GM12878 (cell line): ENCODE results near the gene EPX. TPM values are rescaled to one million over a fixed set of nuclear protein-coding genes. Genes with fewer than 3 reads are reported as not detected.

Source experiments
- ATAC-seq: fragments of 200-7000 bp; cut with Tn5 transposase; 3 replicates; pipeline ENCODE4 v1.9.1; 2020; ENCODE audit warnings: mild to moderate bottlenecking, moderate library complexity
- BruUV-seq: library from RNA; stranded (reverse); fragments of 400-500 nt; replicated peaks from 2 replicates; lab custom pipeline; 2021; lab: Mats Ljungman, UMichigan
- CTCF ChIA-PET: fragments of 300-600 bp; sonication (Branson Sonifier 250); formaldehyde crosslinking; extraction: SDS; loops from one replicate; lab custom pipeline; 2021; ENCODE audit warnings: inconsistent platforms; lab: Yijun Ruan, JAX
- POLR2A ChIA-PET: fragments of 350-600 bp; formaldehyde crosslinking; extraction: SDS; loops from one replicate; lab custom pipeline; 2021; ENCODE audit warnings: inconsistent platforms; lab: Charles Lee
- RAD21 ChIA-PET: fragments of 300-600 bp; sonication (Branson Sonifier 250); formaldehyde crosslinking; loops from one replicate; lab custom pipeline; 2023; ENCODE audit warnings: antibody characterized with exemption; ENCODE audit not compliant: unreplicated experiment; lab: Charles Lee
- SMC1A ChIA-PET: fragments of 300-600 bp; sonication (Branson Sonifier 250); formaldehyde crosslinking; loops from one replicate; lab custom pipeline; 2023; ENCODE audit not compliant: unreplicated experiment, uncharacterized antibody; lab: Charles Lee
- DNase-seq: peaks from one replicate; pipeline ENCODE4 v3.0.0-alpha.2; 2011; ENCODE audit warnings: low read depth, low spot score
- FAIRE-seq: peaks from 3 replicates; lab custom pipeline; 2011; peaks lifted over from hg19 to GRCh38; lab: Jason Lieb, UNC
- H2AFZ ChIP-seq: 2 replicates; pipeline ENCODE4 v1.6.0; 2011; ENCODE audit warnings: low read depth, low read length, control low read depth; ENCODE audit not compliant: control insufficient read depth
- H3K27ac ChIP-seq: 2 replicates; pipeline ENCODE4 v1.5.1; 2011; ENCODE audit warnings: control low read depth; ENCODE audit not compliant: control insufficient read depth, insufficient read depth
- H3K27me3 ChIP-seq, 2 experiments: replicated peaks in 1 of 2; 2 replicates each; pipeline versions ENCODE4 v1.6.0 to v1.6.1; 2011; ENCODE audit warnings: low read length in 1 of 2; ENCODE audit not compliant: control insufficient read depth in 2 of 2, insufficient read depth in 2 of 2
- H3K36me3 ChIP-seq, 2 experiments: 2 replicates each; pipeline ENCODE4 v1.5.1; 2011; ENCODE audit warnings: low read length in 1 of 2; ENCODE audit not compliant: control insufficient read depth in 2 of 2, insufficient read depth in 2 of 2
- H3K4me1 ChIP-seq: 2 replicates; pipeline ENCODE4 v1.6.1; 2011; ENCODE audit warnings: mild to moderate bottlenecking, low read length, moderate library complexity, mixed read lengths; ENCODE audit not compliant: control insufficient read depth, insufficient read depth
- H3K4me2 ChIP-seq: 2 replicates; pipeline ENCODE4 v1.6.0; 2011; ENCODE audit warnings: control low read depth; ENCODE audit not compliant: control insufficient read depth, insufficient read depth
- H3K4me3 ChIP-seq: fragments of 200-600 bp; sonication (generic); 2 replicates; pipeline ENCODE4 v1.5.1; 2016
- H3K79me2 ChIP-seq: 2 replicates; pipeline ENCODE4 v1.6.0; 2011; ENCODE audit warnings: low read length; ENCODE audit not compliant: control insufficient read depth, insufficient read depth
- H3K9ac ChIP-seq: 2 replicates; pipeline ENCODE4 v1.8.0; 2011; ENCODE audit warnings: low read length, control low read depth, mixed read lengths; ENCODE audit not compliant: control insufficient read depth, insufficient read depth
- H3K9me3 ChIP-seq: replicated peaks from 3 replicates; pipeline ENCODE4 v1.5.1; 2011; ENCODE audit warnings: mild to moderate bottlenecking, low read length; ENCODE audit not compliant: control insufficient read depth, insufficient read depth
- H4K20me1 ChIP-seq: 2 replicates; pipeline ENCODE4 v1.6.0; 2011; ENCODE audit not compliant: control insufficient read depth, insufficient read depth
- BCL11A ChIP-seq: IDR thresholded peaks from 2 replicates; pipeline ENCODE4 v1.6.1; 2011; ENCODE audit warnings: low read depth, low read length
- CBFB ChIP-seq: IDR thresholded peaks from 2 replicates; pipeline ENCODE4 v1.6.1; 2016; ENCODE audit warnings: antibody characterized with exemption, low read depth
- IRF5 ChIP-seq: fragments of 450-650 bp; IDR thresholded peaks from 2 replicates; pipeline ENCODE4 v1.6.1; 2017; ENCODE audit warnings: borderline replicate concordance
- MEF2B ChIP-seq: fragments of 450-650 bp; IDR thresholded peaks from 2 replicates; pipeline ENCODE4 v1.6.1; 2018; ENCODE audit warnings: mild to moderate bottlenecking, moderate library complexity; ENCODE audit not compliant: partially characterized antibody, poor library complexity, severe bottlenecking
- NR2C2 ChIP-seq: IDR thresholded peaks from 2 replicates; pipeline ENCODE4 v1.6.1; 2011; ENCODE audit warnings: borderline replicate concordance, low read depth; ENCODE audit not compliant: control insufficient read depth, insufficient read length
- RB1 ChIP-seq: fragments of 450-650 bp; formaldehyde crosslinking; IDR thresholded peaks from 2 replicates; pipeline ENCODE4 v1.6.1; 2017; ENCODE audit warnings: mild to moderate bottlenecking, borderline replicate concordance
- STAT1 ChIP-seq: fragments of 450-650 bp; conservative IDR thresholded peaks from 2 replicates; pipeline ENCODE4 v1.6.1; 2014; ENCODE audit warnings: antibody characterized with exemption, mild to moderate bottlenecking
- USF1 ChIP-seq: IDR thresholded peaks from 2 replicates; pipeline ENCODE4 v1.6.1; 2011; ENCODE audit warnings: borderline replicate concordance, low read depth, mild to moderate bottlenecking, moderate library complexity, mixed read lengths, low read length; ENCODE audit not compliant: insufficient read depth; ENCODE audit errors: extremely low read length
- ZNF622 ChIP-seq: fragments of 450-650 bp; IDR thresholded peaks from 2 replicates; pipeline ENCODE4 v1.6.1; 2017; ENCODE audit warnings: mild to moderate bottlenecking, inconsistent platforms
- WGBS: methylation state at CpG from one replicate; pipeline ENCODE4 v1.1.6; 2016; ENCODE audit warnings: low lambda C conversion rate; ENCODE audit not compliant: insufficient replicate concordance, insufficient coverage; ENCODE audit errors: missing lambda C conversion rate; 5-methylcytosine and 5-hydroxymethylcytosine counted together
- in situ Hi-C: fragments of 300-500 bp; cut with MboI; formaldehyde crosslinking; loops from 9 replicates; pipeline ENCODE4 v1.14.3; 2018; ENCODE audit warnings: mixed read lengths
- intact Hi-C: fragments of 100-400 bp; cut with micrococcal nuclease; formaldehyde crosslinking; loops from one replicate; pipeline ENCODE4 v1.14.2; 2022; ENCODE audit not compliant: unreplicated experiment
- polyA plus RNA-seq, 11 experiments: library from polyadenylated mRNA; depleted of rRNA in 4 of 11; unstranded in 6 of 11; stranded (reverse) in 5 of 11; fragments of >200 nt; fragmentation: Nextera tagmentation in 4 of 11; fragmentation: Illumina TruSeq in 1 of 11; extraction: Ambion mirVana in 4 of 11; extraction: Trizol in 1 of 11; gene quantifications; 1 replicate in 1 of 11; 2 replicates in 10 of 11; pipeline versions ENCODE4 v1.2.1 to v1.2.3, GENCODE V29; 2011 to 2016; ENCODE audit warnings: inconsistent platforms in 2 of 11, missing spikeins in 2 of 11, low read depth in 1 of 11
- total RNA-seq, 4 experiments: library from RNA; depleted of rRNA in 3 of 4; stranded (reverse); fragments of >200 nt in 3 of 4; fragmentation: Illumina TruSeq in 1 of 4; extraction: Trizol in 1 of 4; gene quantifications; 2 replicates each; pipeline versions ENCODE4 v1.2.1 to v1.2.3, GENCODE V29; 2013 to 2021

EPX gene
- total and polyA plus RNA-seq, 10 of the 15 experiments (the other 5 are each of a cell fraction or from before 2014, with no cell fraction given): 0.03 TPM; not detected in 9

GRCh38 chr17:58245428-58246103, 53.0 kb downstream of the EPX start:
- no peak overlapping the region for H3K9ac ChIP-seq
- in situ Hi-C loops: no loop called here
- H3K4me2 ChIP-seq: no peak overlapping the region
- H4K20me1 ChIP-seq: no peaks in the 10 kb centered on the region
- BruUV-seq: no TSS peak
- DNase-seq: no peak
- intact Hi-C loops: no loop called here
- ChIA-PET SMC1A (interaction anchor here (1.1 to 1.6 kb wide), 3 partner anchors 15 to 46 kb away, joined by 3 to 4 read pairs (median 3); no protein-coding TSS in a partner anchor), POLR2A (no interaction called here), RAD21 (interaction anchor here (0.5 to 1.1 kb wide), 2 partner anchors 19 to 190 kb away, joined by 3 to 5 read pairs; no protein-coding TSS in a partner anchor), CTCF (no interaction called here)
- FAIRE-seq: no peak
- H3K9me3 ChIP-seq: no peaks in the 10 kb centered on the region
- no peak overlapping the region for H3K4me3 ChIP-seq
- WGBS: 68% methylated on average over 10 of the region's 10 CpGs
- H2AFZ ChIP-seq: no peak overlapping the region
- ATAC-seq: no peak
- no peaks in the 10 kb centered on the region for H3K79me2 ChIP-seq
- no peak overlapping the region for H3K27ac ChIP-seq
- peaks cover 6% of the 10 kb centered on the region for H3K4me1 ChIP-seq
- H3K27me3 ChIP-seq: peaks cover 0 to under 1% of the 10 kb centered on the region in 2 experiments; a peak in 1 of 4 replicates
- TF ChIP-seq USF1 (no peak), NR2C2 (no peak), ZNF622 (no peak), IRF5 (no peak), BCL11A (no peak), MEF2B (no peak), CBFB (no peak), RB1 (no peak), STAT1 (no peak)
- H3K36me3 ChIP-seq: no peaks in the 10 kb centered on the region
